ENCODE measurements around the gene HGF. TPM values are rescaled to one million over a fixed set of nuclear protein-coding genes. Genes with fewer than 3 reads are reported as not detected.

The HGF gene
- total RNA-seq, 6 experiments from 2014 or later: 11.5 to 38.9 (median 17.9) TPM

DNA sequence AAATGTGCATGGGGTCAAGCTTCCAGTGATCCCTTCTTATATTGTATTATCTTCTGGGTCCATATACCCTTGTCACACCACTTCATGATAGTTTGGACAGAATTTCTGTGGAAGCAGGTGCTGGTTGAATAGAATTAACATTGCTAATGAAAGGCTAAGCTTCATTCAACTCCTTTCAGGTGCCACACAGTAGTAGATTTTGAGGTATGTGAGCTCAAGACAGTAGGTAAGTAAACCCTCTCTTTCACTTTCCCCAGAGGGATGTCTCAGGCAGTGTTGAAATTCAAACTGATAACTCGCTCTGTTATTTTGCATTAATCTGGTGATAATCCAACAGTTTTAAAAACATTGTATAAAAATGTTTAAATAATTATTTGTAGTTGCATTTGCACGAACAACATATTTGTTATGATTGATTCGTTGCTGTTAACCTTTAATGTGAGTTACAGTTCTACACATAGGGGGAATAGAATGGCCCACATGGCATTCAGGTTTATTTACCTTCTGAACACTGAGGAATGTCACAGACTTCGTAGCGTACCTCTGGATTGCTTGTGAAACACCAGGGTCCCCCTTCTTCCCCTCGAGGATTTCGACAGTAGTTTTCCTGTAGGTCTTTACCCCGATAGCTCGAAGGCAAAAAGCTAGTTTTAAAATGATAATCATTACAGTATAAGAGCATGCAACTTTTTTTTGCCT lies 18.1 kb downstream of the HGF start:
- Histone ChIP-seq H3K36me3 (no peaks in the 10 kb centered on the region), H3K27me3 (no peaks in the 10 kb centered on the region), H3K9me3 (no peaks in the 10 kb centered on the region), H3K4me3 (no peak overlapping the region), H3K27ac (no peak overlapping the region), H3K4me1 (no peaks in the 10 kb centered on the region)
- TF ChIP-seq POLR2A (IDR thresholded peaks at IDR 0.05): no peak
- TF ChIP-seq, protein P1, sequence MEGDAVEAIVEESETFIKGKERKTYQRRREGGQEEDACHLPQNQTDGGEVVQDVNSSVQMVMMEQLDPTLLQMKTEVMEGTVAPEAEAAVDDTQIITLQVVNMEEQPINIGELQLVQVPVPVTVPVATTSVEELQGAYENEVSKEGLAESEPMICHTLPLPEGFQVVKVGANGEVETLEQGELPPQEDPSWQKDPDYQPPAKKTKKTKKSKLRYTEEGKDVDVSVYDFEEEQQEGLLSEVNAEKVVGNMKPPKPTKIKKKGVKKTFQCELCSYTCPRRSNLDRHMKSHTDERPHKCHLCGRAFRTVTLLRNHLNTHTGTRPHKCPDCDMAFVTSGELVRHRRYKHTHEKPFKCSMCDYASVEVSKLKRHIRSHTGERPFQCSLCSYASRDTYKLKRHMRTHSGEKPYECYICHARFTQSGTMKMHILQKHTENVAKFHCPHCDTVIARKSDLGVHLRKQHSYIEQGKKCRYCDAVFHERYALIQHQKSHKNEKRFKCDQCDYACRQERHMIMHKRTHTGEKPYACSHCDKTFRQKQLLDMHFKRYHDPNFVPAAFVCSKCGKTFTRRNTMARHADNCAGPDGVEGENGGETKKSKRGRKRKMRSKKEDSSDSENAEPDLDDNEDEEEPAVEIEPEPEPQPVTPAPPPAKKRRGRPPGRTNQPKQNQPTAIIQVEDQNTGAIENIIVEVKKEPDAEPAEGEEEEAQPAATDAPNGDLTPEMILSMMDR (IDR thresholded peaks at IDR 0.05): no peak
- no peak for DNase-seq
- ATAC-seq: no peak
- intact Hi-C loops (cut with DNase I): no loop called here
- 39% methylated on average over 9 of the region's 9 CpGs for WGBS (ENCODE audit: insufficient coverage, low coverage, low lambda C conversion rate, missing lambda C conversion rate)

DNA sequence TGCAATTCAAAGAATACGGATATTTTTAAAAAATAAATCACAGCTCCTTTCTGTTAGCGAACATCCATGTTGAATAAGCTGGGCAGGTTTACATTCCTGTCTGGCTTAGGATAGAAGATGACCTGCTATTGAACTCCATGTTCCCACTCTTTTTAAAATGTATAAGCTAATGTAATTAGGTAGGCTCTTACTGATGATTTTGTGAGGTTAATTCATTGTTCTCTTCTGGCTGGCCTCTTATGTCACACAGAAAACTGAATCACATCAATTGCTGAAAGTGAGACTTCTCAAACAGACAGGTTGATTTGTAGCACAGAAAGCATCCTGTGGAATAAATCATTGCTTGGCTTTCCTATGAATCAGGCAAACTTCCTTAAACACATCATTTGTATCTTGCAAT lies 24.2 kb downstream of the HGF start:
- no peaks in the 10 kb centered on the region for H3K36me3 ChIP-seq
- no peaks in the 10 kb centered on the region for H3K9me3 ChIP-seq
- intact Hi-C loops (cut with DNase I): no loop called here
- no peak for DNase-seq
- ATAC-seq: no peak
- no peak for TF ChIP-seq POLR2A (IDR thresholded peaks at IDR 0.05)
- TF ChIP-seq, protein P1 (IDR thresholded peaks at IDR 0.05): no peak
- H3K4me3 ChIP-seq: no peak overlapping the region
- WGBS (ENCODE audit: insufficient coverage, low coverage, low lambda C conversion rate, missing lambda C conversion rate): 86% methylated on average over 2 of the region's 2 CpGs
- H3K27ac ChIP-seq: no peak overlapping the region
- no peaks in the 10 kb centered on the region for H3K4me1 ChIP-seq
- no peaks in the 10 kb centered on the region for H3K27me3 ChIP-seq

DNA sequence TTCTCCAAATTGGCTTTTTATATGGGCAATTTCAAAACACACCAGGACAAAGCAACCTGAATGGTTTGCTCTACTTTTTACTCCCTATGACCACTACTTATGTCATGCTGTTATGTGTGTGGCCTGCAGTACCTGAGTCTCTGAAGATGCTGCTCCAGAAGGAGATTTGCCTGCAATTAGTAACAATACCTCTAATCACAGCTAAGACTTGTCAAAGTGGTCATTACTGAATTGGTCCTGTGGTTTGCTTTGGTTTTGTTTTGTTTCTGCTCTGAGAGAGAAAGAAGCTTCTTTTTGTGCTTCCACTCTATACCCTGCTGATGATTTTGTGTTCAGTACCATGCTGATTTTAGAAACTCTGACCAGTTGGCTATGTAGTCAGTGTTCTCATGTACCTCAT lies 25.5 kb downstream of the HGF start:
- no peak overlapping the region for H3K4me3 ChIP-seq
- intact Hi-C loops (cut with DNase I): no loop called here
- H3K27ac ChIP-seq: no peak overlapping the region
- H3K36me3 ChIP-seq: no peaks in the 10 kb centered on the region
- no peaks in the 10 kb centered on the region for H3K9me3 ChIP-seq
- no peak for TF ChIP-seq POLR2A (IDR thresholded peaks at IDR 0.05)
- TF ChIP-seq, protein P1 (IDR thresholded peaks at IDR 0.05): no peak
- DNase-seq (no peak), ATAC-seq (no peak)
- no peaks in the 10 kb centered on the region for H3K27me3 ChIP-seq
- H3K4me1 ChIP-seq: no peaks in the 10 kb centered on the region

DNA sequence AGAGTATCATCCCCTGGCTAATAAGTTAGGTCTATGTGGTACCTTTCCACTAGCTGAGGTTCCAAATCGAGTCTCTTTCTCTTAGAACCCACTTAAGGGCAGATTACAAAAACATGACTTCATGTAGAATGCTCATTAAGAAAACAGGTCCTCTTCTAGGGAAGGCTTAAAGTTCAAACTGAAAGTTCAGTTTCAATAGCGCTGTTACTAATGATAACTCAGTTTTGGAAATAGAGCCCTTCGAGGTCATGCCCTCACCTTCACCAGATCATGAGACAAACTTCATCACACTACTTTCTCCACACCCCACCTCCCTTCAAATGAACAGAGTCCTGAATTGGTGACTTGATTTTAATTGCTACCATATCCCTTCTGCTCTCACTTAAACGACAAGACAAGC lies 26.2 kb downstream of the HGF start:
- TF ChIP-seq, protein P1 (IDR thresholded peaks at IDR 0.05): no peak
- no peak for TF ChIP-seq POLR2A (IDR thresholded peaks at IDR 0.05)
- Histone ChIP-seq H3K27ac (no peak overlapping the region), H3K36me3 (no peaks in the 10 kb centered on the region), H3K4me3 (no peak overlapping the region), H3K4me1 (no peaks in the 10 kb centered on the region), H3K9me3 (no peaks in the 10 kb centered on the region), H3K27me3 (no peaks in the 10 kb centered on the region)
- ATAC-seq (no peak), DNase-seq (no peak)
- intact Hi-C loops (cut with DNase I): no loop called here
- WGBS (ENCODE audit: insufficient coverage, low coverage, low lambda C conversion rate, missing lambda C conversion rate): 41% methylated on average over 4 of the region's 4 CpGs

DNA sequence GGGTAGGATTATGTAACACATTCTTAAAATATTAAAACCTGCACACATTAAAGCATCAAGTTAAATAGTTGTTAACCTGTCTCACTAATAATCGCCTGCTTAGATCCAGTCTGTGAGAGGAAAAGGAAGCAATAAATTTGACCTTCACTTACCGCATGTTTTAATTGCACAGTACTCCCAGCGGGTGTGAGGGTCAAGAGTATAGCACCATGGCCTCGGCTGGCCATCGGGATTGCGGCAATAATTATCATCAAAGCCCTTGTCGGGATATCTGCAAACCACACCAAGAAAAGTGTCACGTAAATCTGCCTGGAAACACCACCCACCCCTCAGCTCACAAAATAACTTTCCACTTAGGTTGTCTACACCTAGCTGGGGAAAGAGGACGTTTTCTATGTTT lies 26.6 kb downstream of the HGF start:
- TF ChIP-seq, protein P1 (IDR thresholded peaks at IDR 0.05): no peak
- no peak for TF ChIP-seq POLR2A (IDR thresholded peaks at IDR 0.05)
- Histone ChIP-seq H3K36me3 (no peaks in the 10 kb centered on the region), H3K4me1 (no peaks in the 10 kb centered on the region), H3K4me3 (no peak overlapping the region), H3K27ac (no peak overlapping the region), H3K27me3 (no peaks in the 10 kb centered on the region), H3K9me3 (no peaks in the 10 kb centered on the region)
- ATAC-seq (no peak), DNase-seq (no peak)
- WGBS (ENCODE audit: insufficient coverage, low coverage, low lambda C conversion rate, missing lambda C conversion rate): 50% methylated on average over 8 of the region's 9 CpGs
- intact Hi-C loops (cut with DNase I): no loop called here
